ENCODE measurements around the gene CSNK2A2. TPM values are rescaled to one million over a fixed set of nuclear protein-coding genes. Genes with fewer than 3 reads are reported as not detected.

Gene CSNK2A2
- total and polyA plus RNA-seq, 10 of the 15 experiments (the other 5 are each of a cell fraction or from before 2014, with no cell fraction given): 17.4 to 79.1 (median 29.4) TPM

DNA sequence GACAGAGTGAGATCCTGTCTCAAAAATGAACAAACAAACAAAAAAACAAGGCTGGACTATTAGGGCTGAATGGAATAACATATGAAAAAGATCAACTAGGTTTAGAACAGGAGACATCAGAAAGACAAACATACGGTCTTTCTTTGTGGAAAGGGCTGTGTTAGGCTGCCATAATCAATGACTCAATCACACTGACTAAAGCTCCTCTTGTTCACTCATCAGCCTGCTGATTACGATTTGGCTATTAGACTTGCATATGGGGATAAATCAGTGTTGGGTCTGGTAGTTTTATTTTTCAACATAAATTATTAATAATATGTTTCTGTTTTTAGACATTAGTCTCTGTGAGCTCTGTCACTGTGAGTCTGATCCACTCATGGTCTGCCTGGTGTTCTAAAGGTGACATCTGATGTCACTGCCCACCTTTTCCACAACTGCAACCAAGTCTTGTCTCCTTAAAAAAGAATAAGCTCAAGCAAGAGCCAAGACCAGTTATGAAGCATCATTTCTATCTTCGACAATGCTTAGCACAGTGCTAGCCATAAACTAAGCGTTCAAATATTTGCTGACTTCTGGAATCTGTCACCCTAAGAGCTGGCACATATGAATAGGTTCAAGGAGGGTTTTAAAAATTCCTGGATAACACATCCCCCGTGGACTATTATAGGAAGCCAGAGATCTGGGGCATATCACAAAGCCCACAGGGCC is 79.0 kb downstream of the CSNK2A2 start:
- H3K27ac ChIP-seq (ENCODE audit: control insufficient read depth, insufficient read depth): no peak overlapping the region
- no peak overlapping the region for H3K4me2 ChIP-seq (ENCODE audit: control insufficient read depth, insufficient read depth)
- RAD21 ChIA-PET (ENCODE audit: unreplicated experiment): interaction anchor here (1.1 to 4.4 kb wide), 2 partner anchors 10 to 16 kb away, joined by 3 to 61 read pairs; partner anchors contain the start of gene CFAP20
- H3K79me2 ChIP-seq (ENCODE audit: control insufficient read depth, insufficient read depth, low read length): peaks cover 32% of the 10 kb centered on the region
- no peak for FAIRE-seq
- H3K9me3 ChIP-seq (replicated peaks; ENCODE audit: control insufficient read depth, insufficient read depth, low read length): no peaks in the 10 kb centered on the region
- in situ Hi-C loops (cut with MboI): no loop called here
- POLR2A ChIA-PET: interaction anchor here (0.6 kb wide), 1 partner anchor 70 kb away, joined by 3 read pairs; no protein-coding TSS in a partner anchor
- TF ChIP-seq, protein P1, sequence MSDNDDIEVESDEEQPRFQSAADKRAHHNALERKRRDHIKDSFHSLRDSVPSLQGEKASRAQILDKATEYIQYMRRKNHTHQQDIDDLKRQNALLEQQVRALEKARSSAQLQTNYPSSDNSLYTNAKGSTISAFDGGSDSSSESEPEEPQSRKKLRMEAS (IDR thresholded peaks at IDR 0.05; ENCODE audit: low read depth, low read length): no peak
- no peak for TF ChIP-seq CHD2 (IDR thresholded peaks at IDR 0.05; ENCODE audit: borderline replicate concordance, low read depth, low read length)
- no peak for TF ChIP-seq ZZZ3 (IDR thresholded peaks at IDR 0.05; ENCODE audit: control insufficient read depth, insufficient read length, low read depth)
- no peak for TF ChIP-seq LARP7 (IDR thresholded peaks at IDR 0.05)
- no peak for TF ChIP-seq YY1 (IDR thresholded peaks at IDR 0.05; ENCODE audit: low read depth, low read length)
- no peak for TF ChIP-seq ZBED1 (IDR thresholded peaks at IDR 0.05; ENCODE audit: borderline replicate concordance)
- TF ChIP-seq STAT1 (conservative IDR thresholded peaks at IDR 0.05): no peak
- no peak for TF ChIP-seq NFYA (IDR thresholded peaks at IDR 0.05; ENCODE audit: borderline replicate concordance, low read depth, low read length)
- TF ChIP-seq SPI1 (IDR thresholded peaks at IDR 0.05; ENCODE audit: borderline replicate concordance, insufficient read depth, low read depth, low read length): no peak
- TF ChIP-seq, protein P2, sequence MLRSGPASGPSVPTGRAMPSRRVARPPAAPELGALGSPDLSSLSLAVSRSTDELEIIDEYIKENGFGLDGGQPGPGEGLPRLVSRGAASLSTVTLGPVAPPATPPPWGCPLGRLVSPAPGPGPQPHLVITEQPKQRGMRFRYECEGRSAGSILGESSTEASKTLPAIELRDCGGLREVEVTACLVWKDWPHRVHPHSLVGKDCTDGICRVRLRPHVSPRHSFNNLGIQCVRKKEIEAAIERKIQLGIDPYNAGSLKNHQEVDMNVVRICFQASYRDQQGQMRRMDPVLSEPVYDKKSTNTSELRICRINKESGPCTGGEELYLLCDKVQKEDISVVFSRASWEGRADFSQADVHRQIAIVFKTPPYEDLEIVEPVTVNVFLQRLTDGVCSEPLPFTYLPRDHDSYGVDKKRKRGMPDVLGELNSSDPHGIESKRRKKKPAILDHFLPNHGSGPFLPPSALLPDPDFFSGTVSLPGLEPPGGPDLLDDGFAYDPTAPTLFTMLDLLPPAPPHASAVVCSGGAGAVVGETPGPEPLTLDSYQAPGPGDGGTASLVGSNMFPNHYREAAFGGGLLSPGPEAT (IDR thresholded peaks at IDR 0.05; ENCODE audit: low read depth): no peak
- TF ChIP-seq, protein P3, sequence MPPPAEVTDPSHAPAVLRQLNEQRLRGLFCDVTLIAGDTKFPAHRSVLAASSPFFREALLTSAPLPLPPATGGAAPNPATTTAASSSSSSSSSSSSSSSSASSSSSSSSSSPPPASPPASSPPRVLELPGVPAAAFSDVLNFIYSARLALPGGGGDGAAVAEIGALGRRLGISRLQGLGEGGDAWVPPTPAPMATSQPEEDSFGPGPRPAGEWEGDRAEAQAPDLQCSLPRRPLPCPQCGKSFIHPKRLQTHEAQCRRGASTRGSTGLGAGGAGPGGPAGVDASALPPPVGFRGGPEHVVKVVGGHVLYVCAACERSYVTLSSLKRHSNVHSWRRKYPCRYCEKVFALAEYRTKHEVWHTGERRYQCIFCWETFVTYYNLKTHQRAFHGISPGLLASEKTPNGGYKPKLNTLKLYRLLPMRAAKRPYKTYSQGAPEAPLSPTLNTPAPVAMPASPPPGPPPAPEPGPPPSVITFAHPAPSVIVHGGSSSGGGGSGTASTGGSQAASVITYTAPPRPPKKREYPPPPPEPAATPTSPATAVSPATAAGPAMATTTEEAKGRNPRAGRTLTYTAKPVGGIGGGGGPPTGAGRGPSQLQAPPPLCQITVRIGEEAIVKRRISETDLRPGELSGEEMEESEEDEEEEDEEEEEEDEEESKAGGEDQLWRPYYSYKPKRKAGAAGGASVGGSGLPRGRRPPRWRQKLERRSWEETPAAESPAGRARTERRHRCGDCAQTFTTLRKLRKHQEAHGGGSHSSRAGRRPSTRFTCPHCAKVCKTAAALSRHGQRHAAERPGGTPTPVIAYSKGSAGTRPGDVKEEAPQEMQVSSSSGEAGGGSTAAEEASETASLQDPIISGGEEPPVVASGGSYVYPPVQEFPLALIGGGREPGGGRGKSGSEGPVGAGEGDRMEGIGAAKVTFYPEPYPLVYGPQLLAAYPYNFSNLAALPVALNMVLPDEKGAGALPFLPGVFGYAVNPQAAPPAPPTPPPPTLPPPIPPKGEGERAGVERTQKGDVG (CRISPR knock-in tag; IDR thresholded peaks at IDR 0.05): no peak
- no peak for TF ChIP-seq SMAD1 (IDR thresholded peaks at IDR 0.05; ENCODE audit: low read depth, partially characterized antibody)
- TF ChIP-seq, protein P4, sequence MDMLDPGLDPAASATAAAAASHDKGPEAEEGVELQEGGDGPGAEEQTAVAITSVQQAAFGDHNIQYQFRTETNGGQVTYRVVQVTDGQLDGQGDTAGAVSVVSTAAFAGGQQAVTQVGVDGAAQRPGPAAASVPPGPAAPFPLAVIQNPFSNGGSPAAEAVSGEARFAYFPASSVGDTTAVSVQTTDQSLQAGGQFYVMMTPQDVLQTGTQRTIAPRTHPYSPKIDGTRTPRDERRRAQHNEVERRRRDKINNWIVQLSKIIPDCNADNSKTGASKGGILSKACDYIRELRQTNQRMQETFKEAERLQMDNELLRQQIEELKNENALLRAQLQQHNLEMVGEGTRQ (IDR thresholded peaks at IDR 0.05; ENCODE audit: borderline replicate concordance, low read depth, low read length): no peak
- TF ChIP-seq ZNF217 (IDR thresholded peaks at IDR 0.05): no peak
- H3K36me3 ChIP-seq (ENCODE audit: control insufficient read depth in 2 of 2, insufficient read depth in 2 of 2, low read length in 1 of 2): peaks cover 9 to 11% of the 10 kb centered on the region in 2 experiments
- CTCF ChIA-PET: interaction anchor here (1.4 to 13.7 kb wide), 3 partner anchors 9 to 19 kb away, joined by 5 to 186 read pairs (median 14); partner anchors contain the start of gene CFAP20
- peaks cover 8% of the 10 kb centered on the region for H3K4me1 ChIP-seq (ENCODE audit: control insufficient read depth, insufficient read depth, low read length)
- intact Hi-C loops (cut with micrococcal nuclease; ENCODE audit: unreplicated experiment): no loop called here
- H4K20me1 ChIP-seq (ENCODE audit: control insufficient read depth, insufficient read depth): no peaks in the 10 kb centered on the region; the same call in 1 of the 2 replicates
- H2AFZ ChIP-seq (ENCODE audit: control insufficient read depth, low read depth, low read length): no peak overlapping the region
- H3K9ac ChIP-seq (ENCODE audit: control insufficient read depth, insufficient read depth, low read length): no peak overlapping the region
- ATAC-seq: no peak
- no peak for DNase-seq (ENCODE audit: low read depth, low spot score)
- H3K27me3 ChIP-seq (replicated peaks in 1 of 2; ENCODE audit: control insufficient read depth in 2 of 2, insufficient read depth in 2 of 2, low read length in 1 of 2): no peaks in the 10 kb centered on the region
- SMC1A ChIA-PET (ENCODE audit: uncharacterized antibody, unreplicated experiment): interaction anchor here (1.0 to 2.1 kb wide), 3 partner anchors 9 to 16 kb away, joined by 3 to 6 read pairs (median 6); no protein-coding TSS in a partner anchor
- BruUV-seq (replicated peaks): no TSS peak
- WGBS (ENCODE audit: insufficient coverage, insufficient replicate concordance, low lambda C conversion rate, missing lambda C conversion rate): 98% methylated on average over 5 of the region's 5 CpGs
- no peak overlapping the region for H3K4me3 ChIP-seq

Data from GM12878 (cell line).